Measurements from ENCODE around the gene C3orf49. TPM values are rescaled to one million over a fixed set of nuclear protein-coding genes. Genes with fewer than 3 reads are reported as not detected.

The C3orf49 gene
- total and polyA plus RNA-seq, 2 of the 13 experiments (the other 11 are each of a cell fraction or from before 2014, with no cell fraction given), result not detected

DNA sequence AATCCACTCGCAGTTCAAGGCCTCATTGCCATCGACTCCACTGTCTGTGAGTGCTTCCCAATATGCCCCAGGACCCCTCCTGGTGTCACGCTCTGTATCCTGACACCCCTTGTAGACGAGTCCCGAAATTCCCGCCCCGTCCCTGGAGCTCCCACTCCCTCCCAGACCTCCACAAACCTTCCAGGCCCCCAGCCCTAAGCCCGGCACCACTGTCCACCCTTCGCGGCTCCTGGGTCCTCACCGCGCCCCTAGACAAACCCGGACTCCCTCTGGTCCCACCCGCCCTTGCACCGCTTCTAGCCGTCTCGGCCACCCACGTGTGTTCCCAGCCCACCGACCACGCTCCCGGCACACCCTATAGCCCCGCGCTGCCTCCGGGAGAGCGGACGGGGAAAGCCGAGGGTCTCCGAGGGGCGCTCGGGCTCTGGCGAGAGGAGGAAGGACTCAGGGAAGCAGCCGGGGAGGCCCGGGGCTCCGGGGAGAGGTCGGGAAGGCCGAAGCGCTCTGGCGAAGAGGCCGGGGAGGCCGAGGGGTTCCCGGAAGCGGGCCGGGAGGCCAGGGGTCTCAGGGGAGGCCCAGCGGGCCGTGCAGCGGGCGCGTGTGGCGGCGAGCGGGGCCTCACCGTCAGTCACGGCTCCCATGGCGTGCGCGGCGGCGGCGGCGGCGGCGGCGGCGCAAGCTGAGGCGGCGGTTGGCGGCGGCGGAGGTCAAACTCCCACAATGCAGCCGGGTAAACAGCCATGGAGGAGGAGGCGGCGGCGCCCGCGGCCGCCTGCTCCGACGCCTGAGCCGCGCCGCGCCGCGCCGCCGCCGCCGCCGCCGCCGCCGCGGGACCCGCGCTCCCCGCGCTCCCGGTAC lies 44.3 kb downstream of the C3orf49 start, which contains the start of the genes ATXN7 and THOC7 (continued):
- TF ChIP-seq JUN (CRISPR knock-in tag; IDR thresholded peaks at IDR 0.05) (0 out of 2 replicates have a peak, but pooled peaks have one; percentile 57), ZKSCAN1 (IDR thresholded peaks at IDR 0.05; ENCODE audit: low read length) (no peak), ZNF777 (CRISPR knock-in tag; IDR thresholded peaks at IDR 0.05) (peak; percentile 82), HMG20B (CRISPR knock-in tag; conservative IDR thresholded peaks at IDR 0.05) (no peak), SP4 (CRISPR knock-in tag; IDR thresholded peaks at IDR 0.05) (no peak), ZZZ3 (CRISPR knock-in tag; IDR thresholded peaks at IDR 0.05; ENCODE audit: borderline replicate concordance) (peak; percentile 66; the same call in 1 of the 2 replicates), ZNF556 (CRISPR knock-in tag; IDR thresholded peaks at IDR 0.05; ENCODE audit: borderline replicate concordance) (0 out of 2 replicates have a peak, but pooled peaks have one; percentile 34), REL (CRISPR knock-in tag; conservative IDR thresholded peaks at IDR 0.05) (0 out of 2 replicates have a peak, but pooled peaks have one; percentile 42), IRX3 (CRISPR knock-in tag; IDR thresholded peaks at IDR 0.05; ENCODE audit: borderline replicate concordance, low read depth) (no peak), ZNF768 (CRISPR knock-in tag; IDR thresholded peaks at IDR 0.05) (peak; percentile 51; the same call in 1 of the 2 replicates), ZBTB7B (CRISPR knock-in tag; IDR thresholded peaks at IDR 0.05) (0 out of 2 replicates have a peak, but pooled peaks have one; percentile 8), ZNF235 (CRISPR knock-in tag; IDR thresholded peaks at IDR 0.05; ENCODE audit: borderline replicate concordance) (no peak), RXRA (CRISPR knock-in tag; IDR thresholded peaks at IDR 0.05) (peak; percentile 55; the same call in 1 of the 2 replicates)
- TF ChIP-seq, protein P1, sequence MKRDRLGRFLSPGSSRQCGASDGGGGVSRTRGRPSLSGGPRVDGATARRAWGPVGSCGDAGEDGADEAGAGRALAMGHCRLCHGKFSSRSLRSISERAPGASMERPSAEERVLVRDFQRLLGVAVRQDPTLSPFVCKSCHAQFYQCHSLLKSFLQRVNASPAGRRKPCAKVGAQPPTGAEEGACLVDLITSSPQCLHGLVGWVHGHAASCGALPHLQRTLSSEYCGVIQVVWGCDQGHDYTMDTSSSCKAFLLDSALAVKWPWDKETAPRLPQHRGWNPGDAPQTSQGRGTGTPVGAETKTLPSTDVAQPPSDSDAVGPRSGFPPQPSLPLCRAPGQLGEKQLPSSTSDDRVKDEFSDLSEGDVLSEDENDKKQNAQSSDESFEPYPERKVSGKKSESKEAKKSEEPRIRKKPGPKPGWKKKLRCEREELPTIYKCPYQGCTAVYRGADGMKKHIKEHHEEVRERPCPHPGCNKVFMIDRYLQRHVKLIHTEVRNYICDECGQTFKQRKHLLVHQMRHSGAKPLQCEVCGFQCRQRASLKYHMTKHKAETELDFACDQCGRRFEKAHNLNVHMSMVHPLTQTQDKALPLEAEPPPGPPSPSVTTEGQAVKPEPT (CRISPR knock-in tag; IDR thresholded peaks at IDR 0.05; ENCODE audit: low read depth), result peak; percentile 51; the same call in 1 of the 2 replicates
- TF ChIP-seq, protein P2, sequence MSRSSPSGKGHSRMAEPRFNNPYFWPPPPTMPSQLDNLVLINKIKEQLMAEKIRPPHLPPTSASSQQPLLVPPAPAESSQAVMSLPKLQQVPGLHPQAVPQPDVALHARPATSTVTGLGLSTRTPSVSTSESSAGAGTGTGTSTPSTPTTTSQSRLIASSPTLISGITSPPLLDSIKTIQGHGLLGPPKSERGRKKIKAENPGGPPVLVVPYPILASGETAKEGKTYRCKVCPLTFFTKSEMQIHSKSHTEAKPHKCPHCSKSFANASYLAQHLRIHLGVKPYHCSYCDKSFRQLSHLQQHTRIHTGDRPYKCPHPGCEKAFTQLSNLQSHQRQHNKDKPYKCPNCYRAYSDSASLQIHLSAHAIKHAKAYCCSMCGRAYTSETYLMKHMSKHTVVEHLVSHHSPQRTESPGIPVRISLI (CRISPR knock-in tag; IDR thresholded peaks at IDR 0.05; ENCODE audit: borderline replicate concordance), result no peak
- TF ChIP-seq, protein P3, sequence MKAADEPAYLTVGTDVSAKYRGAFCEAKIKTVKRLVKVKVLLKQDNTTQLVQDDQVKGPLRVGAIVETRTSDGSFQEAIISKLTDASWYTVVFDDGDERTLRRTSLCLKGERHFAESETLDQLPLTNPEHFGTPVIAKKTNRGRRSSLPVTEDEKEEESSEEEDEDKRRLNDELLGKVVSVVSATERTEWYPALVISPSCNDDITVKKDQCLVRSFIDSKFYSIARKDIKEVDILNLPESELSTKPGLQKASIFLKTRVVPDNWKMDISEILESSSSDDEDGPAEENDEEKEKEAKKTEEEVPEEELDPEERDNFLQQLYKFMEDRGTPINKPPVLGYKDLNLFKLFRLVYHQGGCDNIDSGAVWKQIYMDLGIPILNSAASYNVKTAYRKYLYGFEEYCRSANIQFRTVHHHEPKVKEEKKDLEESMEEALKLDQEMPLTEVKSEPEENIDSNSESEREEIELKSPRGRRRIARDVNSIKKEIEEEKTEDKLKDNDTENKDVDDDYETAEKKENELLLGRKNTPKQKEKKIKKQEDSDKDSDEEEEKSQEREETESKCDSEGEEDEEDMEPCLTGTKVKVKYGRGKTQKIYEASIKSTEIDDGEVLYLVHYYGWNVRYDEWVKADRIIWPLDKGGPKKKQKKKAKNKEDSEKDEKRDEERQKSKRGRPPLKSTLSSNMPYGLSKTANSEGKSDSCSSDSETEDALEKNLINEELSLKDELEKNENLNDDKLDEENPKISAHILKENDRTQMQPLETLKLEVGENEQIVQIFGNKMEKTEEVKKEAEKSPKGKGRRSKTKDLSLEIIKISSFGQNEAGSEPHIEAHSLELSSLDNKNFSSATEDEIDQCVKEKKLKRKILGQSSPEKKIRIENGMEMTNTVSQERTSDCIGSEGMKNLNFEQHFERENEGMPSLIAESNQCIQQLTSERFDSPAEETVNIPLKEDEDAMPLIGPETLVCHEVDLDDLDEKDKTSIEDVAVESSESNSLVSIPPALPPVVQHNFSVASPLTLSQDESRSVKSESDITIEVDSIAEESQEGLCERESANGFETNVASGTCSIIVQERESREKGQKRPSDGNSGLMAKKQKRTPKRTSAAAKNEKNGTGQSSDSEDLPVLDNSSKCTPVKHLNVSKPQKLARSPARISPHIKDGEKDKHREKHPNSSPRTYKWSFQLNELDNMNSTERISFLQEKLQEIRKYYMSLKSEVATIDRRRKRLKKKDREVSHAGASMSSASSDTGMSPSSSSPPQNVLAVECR (CRISPR knock-in tag; IDR thresholded peaks at IDR 0.05; ENCODE audit: borderline replicate concordance), result peak; percentile 33
- TF ChIP-seq, protein P4, sequence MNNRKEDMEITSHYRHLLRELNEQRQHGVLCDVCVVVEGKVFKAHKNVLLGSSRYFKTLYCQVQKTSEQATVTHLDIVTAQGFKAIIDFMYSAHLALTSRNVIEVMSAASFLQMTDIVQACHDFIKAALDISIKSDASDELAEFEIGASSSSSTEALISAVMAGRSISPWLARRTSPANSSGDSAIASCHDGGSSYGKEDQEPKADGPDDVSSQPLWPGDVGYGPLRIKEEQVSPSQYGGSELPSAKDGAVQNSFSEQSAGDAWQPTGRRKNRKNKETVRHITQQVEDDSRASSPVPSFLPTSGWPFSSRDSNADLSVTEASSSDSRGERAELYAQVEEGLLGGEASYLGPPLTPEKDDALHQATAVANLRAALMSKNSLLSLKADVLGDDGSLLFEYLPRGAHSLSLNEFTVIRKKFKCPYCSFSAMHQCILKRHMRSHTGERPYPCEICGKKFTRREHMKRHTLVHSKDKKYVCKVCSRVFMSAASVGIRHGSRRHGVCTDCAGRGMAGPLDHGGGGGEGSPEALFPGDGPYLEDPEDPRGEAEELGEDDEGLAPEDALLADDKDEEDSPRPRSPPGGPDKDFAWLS (CRISPR knock-in tag; IDR thresholded peaks at IDR 0.05; ENCODE audit: borderline replicate concordance), result 0 out of 2 replicates have a peak, but pooled peaks have one; percentile 52
- TF ChIP-seq, protein P5, sequence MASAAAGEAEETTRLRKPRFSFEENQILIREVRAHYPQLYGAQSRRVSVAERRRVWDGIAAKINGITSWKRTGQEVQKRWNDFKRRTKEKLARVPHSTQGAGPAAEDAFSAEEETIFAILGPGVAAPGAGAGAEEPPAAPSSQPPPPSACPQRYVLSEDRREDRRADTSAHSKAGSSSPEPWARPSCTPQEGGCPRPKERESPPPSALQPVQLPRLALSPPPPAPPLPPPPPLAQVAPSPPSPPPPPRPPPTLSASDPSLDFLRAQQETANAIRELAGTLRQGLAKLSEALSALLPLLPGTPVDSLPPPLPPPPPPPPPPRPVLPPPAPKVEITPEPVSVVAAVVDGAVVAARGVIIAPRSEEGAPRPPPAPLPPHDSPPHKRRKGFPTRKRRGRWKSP (CRISPR knock-in tag; IDR thresholded peaks at IDR 0.05), result peak; percentile 46; the same call in 1 of the 2 replicates

All from HepG2 (cell line).